GM12878 (cell line): ENCODE data around the gene BICDL2. TPM values are rescaled to one million over a fixed set of nuclear protein-coding genes. Genes with fewer than 3 reads are reported as not detected.

Source experiments
- ATAC-seq: fragments of 200-7000 bp; cut with Tn5 transposase; 3 replicates; pipeline ENCODE4 v1.9.1; 2020; ENCODE audit warnings: mild to moderate bottlenecking, moderate library complexity
- BruUV-seq: library from RNA; stranded (reverse); fragments of 400-500 nt; replicated peaks from 2 replicates; lab custom pipeline; 2021; lab: Mats Ljungman, UMichigan
- CTCF ChIA-PET: fragments of 300-600 bp; sonication (Branson Sonifier 250); formaldehyde crosslinking; extraction: SDS; loops from one replicate; lab custom pipeline; 2021; ENCODE audit warnings: inconsistent platforms; lab: Yijun Ruan, JAX
- POLR2A ChIA-PET: fragments of 350-600 bp; formaldehyde crosslinking; extraction: SDS; loops from one replicate; lab custom pipeline; 2021; ENCODE audit warnings: inconsistent platforms; lab: Charles Lee
- RAD21 ChIA-PET: fragments of 300-600 bp; sonication (Branson Sonifier 250); formaldehyde crosslinking; loops from one replicate; lab custom pipeline; 2023; ENCODE audit warnings: antibody characterized with exemption; ENCODE audit not compliant: unreplicated experiment; lab: Charles Lee
- SMC1A ChIA-PET: fragments of 300-600 bp; sonication (Branson Sonifier 250); formaldehyde crosslinking; loops from one replicate; lab custom pipeline; 2023; ENCODE audit not compliant: unreplicated experiment, uncharacterized antibody; lab: Charles Lee
- DNase-seq: peaks from one replicate; pipeline ENCODE4 v3.0.0-alpha.2; 2011; ENCODE audit warnings: low read depth, low spot score
- FAIRE-seq: peaks from 3 replicates; lab custom pipeline; 2011; peaks lifted over from hg19 to GRCh38; lab: Jason Lieb, UNC
- H2AFZ ChIP-seq: 2 replicates; pipeline ENCODE4 v1.6.0; 2011; ENCODE audit warnings: low read depth, low read length, control low read depth; ENCODE audit not compliant: control insufficient read depth
- H3K27ac ChIP-seq: 2 replicates; pipeline ENCODE4 v1.5.1; 2011; ENCODE audit warnings: control low read depth; ENCODE audit not compliant: control insufficient read depth, insufficient read depth
- H3K27me3 ChIP-seq, 2 experiments: replicated peaks in 1 of 2; 2 replicates each; pipeline versions ENCODE4 v1.6.0 to v1.6.1; 2011; ENCODE audit warnings: low read length in 1 of 2; ENCODE audit not compliant: control insufficient read depth in 2 of 2, insufficient read depth in 2 of 2
- H3K36me3 ChIP-seq, 2 experiments: 2 replicates each; pipeline ENCODE4 v1.5.1; 2011; ENCODE audit warnings: low read length in 1 of 2; ENCODE audit not compliant: control insufficient read depth in 2 of 2, insufficient read depth in 2 of 2
- H3K4me1 ChIP-seq: 2 replicates; pipeline ENCODE4 v1.6.1; 2011; ENCODE audit warnings: mild to moderate bottlenecking, low read length, moderate library complexity, mixed read lengths; ENCODE audit not compliant: control insufficient read depth, insufficient read depth
- H3K4me2 ChIP-seq: 2 replicates; pipeline ENCODE4 v1.6.0; 2011; ENCODE audit warnings: control low read depth; ENCODE audit not compliant: control insufficient read depth, insufficient read depth
- H3K4me3 ChIP-seq: fragments of 200-600 bp; sonication (generic); 2 replicates; pipeline ENCODE4 v1.5.1; 2016
- H3K79me2 ChIP-seq: 2 replicates; pipeline ENCODE4 v1.6.0; 2011; ENCODE audit warnings: low read length; ENCODE audit not compliant: control insufficient read depth, insufficient read depth
- H3K9ac ChIP-seq: 2 replicates; pipeline ENCODE4 v1.8.0; 2011; ENCODE audit warnings: low read length, control low read depth, mixed read lengths; ENCODE audit not compliant: control insufficient read depth, insufficient read depth
- H3K9me3 ChIP-seq: replicated peaks from 3 replicates; pipeline ENCODE4 v1.5.1; 2011; ENCODE audit warnings: mild to moderate bottlenecking, low read length; ENCODE audit not compliant: control insufficient read depth, insufficient read depth
- H4K20me1 ChIP-seq: 2 replicates; pipeline ENCODE4 v1.6.0; 2011; ENCODE audit not compliant: control insufficient read depth, insufficient read depth
- BMI1 ChIP-seq: fragments of 450-650 bp; IDR thresholded peaks from 2 replicates; pipeline ENCODE4 v1.6.1; 2016; ENCODE audit warnings: mild to moderate bottlenecking, moderate library complexity, borderline replicate concordance
- CHD1 ChIP-seq: IDR thresholded peaks from 2 replicates; pipeline ENCODE4 v1.6.1; 2012; ENCODE audit warnings: low read depth, low read length, improper control_type of control experiment
- FOXM1 ChIP-seq: IDR thresholded peaks from 2 replicates; pipeline ENCODE4 v1.6.1; 2012; ENCODE audit warnings: low read depth, mild to moderate bottlenecking, inconsistent platforms, low read length, moderate library complexity
- MEF2A ChIP-seq: IDR thresholded peaks from 2 replicates; pipeline ENCODE4 v1.6.1; 2011; ENCODE audit warnings: low read depth, mild to moderate bottlenecking, low read length, moderate library complexity; ENCODE audit not compliant: insufficient read depth
- NR2F1 ChIP-seq: fragments of 450-650 bp; conservative IDR thresholded peaks from 2 replicates; pipeline ENCODE4 v1.6.1; 2017; ENCODE audit warnings: mild to moderate bottlenecking
- RB1 ChIP-seq: fragments of 450-650 bp; formaldehyde crosslinking; IDR thresholded peaks from 2 replicates; pipeline ENCODE4 v1.6.1; 2017; ENCODE audit warnings: mild to moderate bottlenecking, borderline replicate concordance
- REST ChIP-seq: IDR thresholded peaks from 2 replicates; pipeline ENCODE4 v1.6.1; 2012; ENCODE audit warnings: mild to moderate bottlenecking, low read depth, low read length
- ZBED1 ChIP-seq: IDR thresholded peaks from 2 replicates; pipeline ENCODE4 v1.6.1; 2016; ENCODE audit warnings: borderline replicate concordance
- ZNF207 ChIP-seq: fragments of 450-650 bp; IDR thresholded peaks from 2 replicates; pipeline ENCODE4 v1.6.1; 2014; ENCODE audit warnings: antibody characterized with exemption, mild to moderate bottlenecking, borderline replicate concordance
- ZNF274 ChIP-seq: IDR thresholded peaks from one replicate; pipeline ENCODE4 v1.8.0; 2011; ENCODE audit not compliant: insufficient read length, insufficient read depth
- WGBS: methylation state at CpG from one replicate; pipeline ENCODE4 v1.1.6; 2016; ENCODE audit warnings: low lambda C conversion rate; ENCODE audit not compliant: insufficient replicate concordance, insufficient coverage; ENCODE audit errors: missing lambda C conversion rate; 5-methylcytosine and 5-hydroxymethylcytosine counted together
- in situ Hi-C: fragments of 300-500 bp; cut with MboI; formaldehyde crosslinking; loops from 9 replicates; pipeline ENCODE4 v1.14.3; 2018; ENCODE audit warnings: mixed read lengths
- intact Hi-C: fragments of 100-400 bp; cut with micrococcal nuclease; formaldehyde crosslinking; loops from one replicate; pipeline ENCODE4 v1.14.2; 2022; ENCODE audit not compliant: unreplicated experiment
- polyA plus RNA-seq, 11 experiments: library from polyadenylated mRNA; depleted of rRNA in 4 of 11; unstranded in 6 of 11; stranded (reverse) in 5 of 11; fragments of >200 nt; fragmentation: Nextera tagmentation in 4 of 11; fragmentation: Illumina TruSeq in 1 of 11; extraction: Ambion mirVana in 4 of 11; extraction: Trizol in 1 of 11; gene quantifications; 1 replicate in 1 of 11; 2 replicates in 10 of 11; pipeline versions ENCODE4 v1.2.1 to v1.2.3, GENCODE V29; 2011 to 2016; ENCODE audit warnings: inconsistent platforms in 2 of 11, missing spikeins in 2 of 11, low read depth in 1 of 11
- total RNA-seq, 4 experiments: library from RNA; depleted of rRNA in 3 of 4; stranded (reverse); fragments of >200 nt in 3 of 4; fragmentation: Illumina TruSeq in 1 of 4; extraction: Trizol in 1 of 4; gene quantifications; 2 replicates each; pipeline versions ENCODE4 v1.2.1 to v1.2.3, GENCODE V29; 2013 to 2021

The BICDL2 gene
- total and polyA plus RNA-seq, 10 of the 15 experiments (the other 5 are each of a cell fraction or from before 2014, with no cell fraction given) = not detected

DNA sequence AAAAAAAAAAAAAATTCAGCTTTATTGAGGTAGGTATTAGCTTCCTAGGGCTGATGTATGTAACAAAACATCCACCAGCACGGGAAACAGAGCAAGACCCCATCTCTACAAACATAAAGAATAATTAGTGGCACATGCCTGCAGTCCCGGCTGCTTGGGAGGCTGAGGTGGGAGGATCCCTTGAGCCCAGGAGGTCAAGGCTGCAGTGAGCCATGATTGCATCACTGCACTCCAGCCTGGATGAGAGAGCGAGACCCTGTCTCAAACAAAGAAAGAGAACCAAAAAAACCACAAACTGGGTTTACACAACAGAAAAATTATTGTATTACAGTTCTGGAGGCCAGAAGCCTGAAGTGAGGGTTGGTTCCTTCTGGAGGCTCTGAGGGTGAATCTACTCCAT lies 5.6 kb upstream of the BICDL2 start:
- TF ChIP-seq BMI1 = no peak
- no peak for TF ChIP-seq ZNF274
- TF ChIP-seq REST = no peak
- no peak for TF ChIP-seq CHD1
- no peak for TF ChIP-seq RB1
- TF ChIP-seq ZBED1 = no peak
- TF ChIP-seq FOXM1 = no peak
- no peak for TF ChIP-seq MEF2A
- TF ChIP-seq ZNF207 = no peak
- no peak for TF ChIP-seq NR2F1
- TF ChIP-seq, all 136 proteins: peak for 0
- H3K4me2 ChIP-seq = no peak overlapping the region

More for the DNA sequence above, 5.6 kb upstream of the BICDL2 start:
- H3K79me2 ChIP-seq = no peaks in the 10 kb centered on the region
- FAIRE-seq = no peak
- H3K27ac ChIP-seq = no peak overlapping the region
- no peak for ATAC-seq
- WGBS = 22% methylated on average over 3 of the region's 3 CpGs
- in situ Hi-C loops (no loop called here), intact Hi-C loops (no loop called here)
- ChIA-PET CTCF (interaction anchor here (1.0 to 9.0 kb wide), 5 partner anchors 8 to 88 kb away, joined by 3 to 76 read pairs (median 3); partner anchors contain the start of genes HCFC1R1 and THOC6), POLR2A (interaction anchor here (0.8 to 1.1 kb wide), 3 partner anchors 11 to 77 kb away, joined by 4 to 9 read pairs (median 5); no protein-coding TSS in a partner anchor), RAD21 (interaction anchor here (0.7 to 1.9 kb wide), 3 partner anchors 11 to 39 kb away, joined by 3 to 7 read pairs (median 3); no protein-coding TSS in a partner anchor), SMC1A (interaction anchor here (0.7 to 1.1 kb wide), 2 partner anchors 14 to 1724 kb away, joined by 3 to 4 read pairs; partner anchors contain the start of gene ZNF500)
- DNase-seq = no peak
- no TSS peak for BruUV-seq
- peaks cover 2% of the 10 kb centered on the region; the same call in 1 of the 2 replicates for H3K4me1 ChIP-seq
- H3K4me3 ChIP-seq = no peak overlapping the region
- H3K9me3 ChIP-seq = no peaks in the 10 kb centered on the region
- H3K9ac ChIP-seq = no peak overlapping the region
- H2AFZ ChIP-seq = no peak overlapping the region
- peaks cover 0 to 6% of the 10 kb centered on the region in 2 experiments; a peak in 3 of 4 replicates for H3K27me3 ChIP-seq
- no peaks in the 10 kb centered on the region for H3K36me3 ChIP-seq
- no peaks in the 10 kb centered on the region for H4K20me1 ChIP-seq
